Measurements from ENCODE around the gene KANSL3. TPM values are rescaled to one million over a fixed set of nuclear protein-coding genes. Genes with fewer than 3 reads are reported as not detected.

KANSL3 gene
- total and polyA plus RNA-seq, 7 donors, result 25.9 to 101 (median 50.3) TPM

DNA sequence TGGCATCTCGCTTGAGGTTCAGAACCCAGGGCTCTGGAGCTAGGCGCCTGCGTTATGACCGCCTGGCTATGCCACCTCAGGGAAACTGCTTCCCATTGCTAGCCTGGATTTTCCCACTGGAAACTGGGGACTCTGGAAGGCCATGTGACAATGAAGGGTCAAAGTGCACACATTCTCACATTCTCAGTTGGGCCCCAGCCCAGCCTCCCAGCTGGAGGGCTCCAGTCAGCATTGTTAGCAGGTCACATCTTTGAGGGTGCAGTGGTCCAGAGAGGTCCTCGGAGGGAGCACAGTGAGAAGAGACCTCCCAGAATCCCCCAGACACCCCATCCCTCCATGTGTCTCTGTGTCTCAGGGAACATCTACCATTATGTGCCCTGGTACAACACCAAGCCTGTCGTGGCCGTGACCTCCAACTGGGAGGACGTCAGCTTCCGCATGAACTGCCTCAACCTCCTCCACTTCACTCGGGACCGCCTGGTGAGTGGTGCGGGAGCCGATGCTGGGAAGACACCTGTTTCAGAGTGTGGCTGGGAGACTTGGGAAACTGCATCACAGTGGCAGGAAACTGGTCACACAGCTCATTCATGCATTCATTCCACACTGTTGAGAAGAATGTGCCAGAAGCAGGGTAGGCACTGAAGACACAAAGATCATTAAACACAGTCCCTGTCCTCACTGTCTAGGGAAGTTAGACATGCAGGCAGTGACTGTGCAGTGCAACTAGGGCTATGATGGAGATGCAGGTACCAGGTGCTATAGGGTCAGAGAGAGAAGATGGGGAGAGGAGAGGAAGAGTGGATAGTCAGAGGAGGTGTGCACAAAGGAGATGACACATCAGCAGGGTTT, 46.1 kb upstream of the KANSL3 start:
- Histone ChIP-seq H3K4me3 (no peak overlapping the region), H3K9me3 (no peaks in the 10 kb centered on the region), H3K4me1 (no peaks in the 10 kb centered on the region), H3K27ac (no peak overlapping the region), H3K27me3 (ENCODE audit: insufficient read depth in 3 of 3, low read length in 2 of 3) (no peaks in the 10 kb centered on the region), H3K36me3 (ENCODE audit: insufficient read depth in 1 of 2, low read depth in 1 of 2) (no peaks in the 10 kb centered on the region)
- DNase-seq, result no peak
- 88 to 90% (median 89%) methylated on average over 13 of the region's 13 CpGs for WGBS, 3 donors
- no peak for ATAC-seq
- TF ChIP-seq, protein P1, sequence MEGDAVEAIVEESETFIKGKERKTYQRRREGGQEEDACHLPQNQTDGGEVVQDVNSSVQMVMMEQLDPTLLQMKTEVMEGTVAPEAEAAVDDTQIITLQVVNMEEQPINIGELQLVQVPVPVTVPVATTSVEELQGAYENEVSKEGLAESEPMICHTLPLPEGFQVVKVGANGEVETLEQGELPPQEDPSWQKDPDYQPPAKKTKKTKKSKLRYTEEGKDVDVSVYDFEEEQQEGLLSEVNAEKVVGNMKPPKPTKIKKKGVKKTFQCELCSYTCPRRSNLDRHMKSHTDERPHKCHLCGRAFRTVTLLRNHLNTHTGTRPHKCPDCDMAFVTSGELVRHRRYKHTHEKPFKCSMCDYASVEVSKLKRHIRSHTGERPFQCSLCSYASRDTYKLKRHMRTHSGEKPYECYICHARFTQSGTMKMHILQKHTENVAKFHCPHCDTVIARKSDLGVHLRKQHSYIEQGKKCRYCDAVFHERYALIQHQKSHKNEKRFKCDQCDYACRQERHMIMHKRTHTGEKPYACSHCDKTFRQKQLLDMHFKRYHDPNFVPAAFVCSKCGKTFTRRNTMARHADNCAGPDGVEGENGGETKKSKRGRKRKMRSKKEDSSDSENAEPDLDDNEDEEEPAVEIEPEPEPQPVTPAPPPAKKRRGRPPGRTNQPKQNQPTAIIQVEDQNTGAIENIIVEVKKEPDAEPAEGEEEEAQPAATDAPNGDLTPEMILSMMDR (IDR thresholded peaks at IDR 0.05), result no peak
- intact Hi-C loops (cut with DNase I), result no loop called here

- Histone ChIP-seq H3K9me3 (no peaks in the 10 kb centered on the region), H3K36me3 (ENCODE audit: insufficient read depth in 1 of 2, low read depth in 1 of 2) (no peaks in the 10 kb centered on the region), H3K4me1 (no peaks in the 10 kb centered on the region), H3K27me3 (ENCODE audit: insufficient read depth in 3 of 3, low read length in 2 of 3) (no peaks in the 10 kb centered on the region), H3K27ac (no peak overlapping the region), H3K4me3 (no peak overlapping the region)
- TF ChIP-seq, protein P1 (IDR thresholded peaks at IDR 0.05), result no peak
- intact Hi-C loops (cut with DNase I), result no loop called here
- DNase-seq (no peak), ATAC-seq (no peak)
- WGBS, 3 donors, result 77 to 80% (median 79%) methylated on average over 5 of the region's 5 CpGs
These were observed 45.2 kb upstream of the KANSL3 start for GRCh38 chr2:96683307-96683706.

- 93 to 96% (median 96%) methylated on average over 4 of the region's 4 CpGs for WGBS, 3 donors
These were observed 43.4 kb upstream of the KANSL3 start for GRCh38 chr2:96681540-96681939.

GRCh38 chr2:96680561-96681141, 42.5 kb upstream of the KANSL3 start:
- Histone ChIP-seq H3K9me3 (no peaks in the 10 kb centered on the region), H3K4me3 (no peak overlapping the region), H3K4me1 (no peaks in the 10 kb centered on the region), H3K27ac (no peak overlapping the region), H3K27me3 (ENCODE audit: insufficient read depth in 3 of 3, low read length in 2 of 3) (no peaks in the 10 kb centered on the region), H3K36me3 (ENCODE audit: insufficient read depth in 1 of 2, low read depth in 1 of 2) (no peaks in the 10 kb centered on the region)
- WGBS, 3 donors, result 86 to 90% (median 89%) methylated on average over 5 of the region's 5 CpGs
- DNase-seq (no peak), ATAC-seq (no peak)
- TF ChIP-seq, protein P1 (IDR thresholded peaks at IDR 0.05), result no peak
- intact Hi-C loops (cut with DNase I), result no loop called here

More at GRCh38 chr2:96681540-96681939, 43.4 kb upstream of the KANSL3 start:
- Histone ChIP-seq H3K4me3 (no peak overlapping the region), H3K27me3 (ENCODE audit: insufficient read depth in 3 of 3, low read length in 2 of 3) (no peaks in the 10 kb centered on the region), H3K36me3 (ENCODE audit: insufficient read depth in 1 of 2, low read depth in 1 of 2) (no peaks in the 10 kb centered on the region), H3K9me3 (no peaks in the 10 kb centered on the region), H3K27ac (no peak overlapping the region), H3K4me1 (no peaks in the 10 kb centered on the region)
- ATAC-seq (no peak), DNase-seq (no peak)
- intact Hi-C loops (cut with DNase I), result no loop called here
- TF ChIP-seq, protein P1 (IDR thresholded peaks at IDR 0.05), result no peak
